Left lung (tissue), 10 donors: Measurements from ENCODE around the gene P2RX4. TPM values are rescaled to one million over a fixed set of nuclear protein-coding genes. Genes with fewer than 3 reads are reported as not detected.

Experiments used
- ATAC-seq: fragments of 200-7000 bp; cut with Tn5 transposase; one replicate; pipeline ENCODE4 v1.9.1; 2020; ENCODE audit warnings: moderate library complexity
- DNase-seq, 4 donors: peaks; one replicate each; pipeline ENCODE4 v3.0.0-alpha.2; 2013 to 2020
- H3K27ac ChIP-seq, 2 donors: fragments of 200-600 bp; sonication (generic) in 1 of 2; one replicate each; pipeline versions ENCODE4 v1.5.0 to v1.8.0; 2020 to 2021
- H3K27me3 ChIP-seq, 2 donors: fragments of 200-600 bp; sonication (generic) in 1 of 2; one replicate each; pipeline versions ENCODE4 v1.5.0 to v1.8.0; 2020 to 2021
- H3K36me3 ChIP-seq, 2 donors: fragments of 200-600 bp; sonication (generic) in 1 of 2; one replicate each; pipeline versions ENCODE4 v1.5.0 to v1.8.0; 2020 to 2021
- H3K4me1 ChIP-seq, 2 donors: fragments of 200-600 bp; one replicate each; pipeline ENCODE4 v1.8.0; 2021
- H3K4me3 ChIP-seq, 2 donors: fragments of 200-600 bp; sonication (generic) in 1 of 2; one replicate each; pipeline versions ENCODE4 v1.5.0 to v1.8.0; 2020 to 2021; ENCODE audit warnings: mild to moderate bottlenecking in 1 of 2
- H3K9me3 ChIP-seq, 2 donors: fragments of 200-600 bp; sonication (generic) in 1 of 2; one replicate each; pipeline versions ENCODE4 v1.5.0 to v1.8.0; 2020 to 2021
- intact Hi-C, 2 donors: fragments of 100-400 bp; cut with DNase I; formaldehyde crosslinking; loops; one replicate each; pipeline versions ENCODE4 v1.11.2 to v1.14.2; 2022
- polyA plus RNA-seq, 6 donors: library from polyadenylated mRNA; unstranded; fragments of 120-200 nt; gene quantifications; one replicate each; pipeline ENCODE4 v1.2.1, GENCODE V29; 2013; ENCODE audit not compliant: insufficient read length in 6 of 6
- total RNA-seq, 2 donors: library from RNA; stranded (reverse); fragmentation: NEBNext Ultra II Directional; extraction: Animal tissue kit (Norgen Biotek cat#: 25700); gene quantifications; one replicate each; pipeline ENCODE4 v1.2.1, GENCODE V29; 2021
- TF ChIP-seq, protein P1 (sequence below), 2 donors: fragments of 200-600 bp; sonication (generic) in 1 of 2; IDR thresholded peaks; one replicate each; pipeline versions ENCODE4 v1.5.0 to v1.8.0; 2021; ENCODE audit warnings: antibody characterized with exemption in 2 of 2
- donor health status: DM: no; HTN: yes; CAD: no.
- donor health status: DM: no; HTN: no; CAD: no.

P2RX4 gene
- total and polyA plus RNA-seq, 8 donors = 29.2 to 75.1 (median 31.2) TPM

DNA sequence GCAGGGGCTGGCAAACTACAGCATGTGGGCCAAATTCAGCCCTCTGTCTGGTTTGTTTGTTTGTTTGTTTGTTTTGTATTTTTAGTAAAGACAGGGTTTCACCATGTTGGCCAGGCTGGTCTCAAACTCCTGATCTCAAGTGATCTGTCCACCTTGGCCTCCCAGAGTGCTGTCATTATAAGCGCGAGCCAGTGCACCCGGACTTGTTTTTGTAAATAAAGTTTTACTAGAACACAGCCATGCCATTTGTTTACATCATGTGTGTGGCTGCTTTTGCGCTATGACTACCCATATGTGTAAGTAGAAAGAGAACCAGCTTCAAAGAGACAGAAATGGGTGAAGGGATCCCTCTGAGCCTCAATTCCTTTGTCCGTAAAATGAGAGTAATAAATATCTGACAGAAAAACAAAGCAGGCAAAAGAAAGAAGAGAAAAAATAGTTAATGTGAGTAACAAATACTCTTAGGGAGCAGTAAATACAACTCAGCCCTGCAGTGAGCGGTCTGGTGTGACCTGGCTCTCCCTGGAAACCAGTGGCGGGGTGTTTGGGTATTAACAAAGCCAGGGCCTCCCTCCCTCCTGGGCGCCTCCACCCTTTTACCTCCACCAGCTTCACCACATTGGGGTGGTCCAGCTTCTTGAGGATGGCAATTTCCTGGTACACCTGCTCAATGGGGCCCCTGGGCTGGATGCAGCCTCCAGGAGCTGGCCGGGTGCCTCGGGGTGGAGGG is 53.4 kb downstream of the P2RX4 start:
- H3K9me3 ChIP-seq = no peaks in the 10 kb centered on the region

DNA sequence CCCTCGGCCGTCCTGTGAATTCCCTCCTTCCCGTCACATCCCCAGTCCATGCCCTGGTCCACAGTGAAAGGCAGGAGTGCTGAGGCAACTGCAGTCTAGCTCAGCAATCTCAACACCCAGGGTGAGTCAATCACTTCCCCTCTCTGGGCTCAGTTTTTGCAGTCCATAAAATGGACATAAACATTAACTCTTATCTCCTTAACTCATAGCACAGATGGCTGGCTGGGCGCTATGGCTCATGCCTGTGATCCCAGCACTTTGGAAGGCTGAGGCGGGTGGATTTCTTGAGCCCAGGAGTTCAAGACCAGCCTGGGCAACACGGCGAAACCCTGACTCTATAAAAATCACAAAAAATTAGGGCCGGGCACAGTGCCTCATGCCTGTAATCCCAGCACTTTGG is 54.2 kb downstream of the P2RX4 start:
- no peaks in the 10 kb centered on the region for H3K9me3 ChIP-seq
- H3K4me3 ChIP-seq = no peak overlapping the region
- H3K27me3 ChIP-seq = no peaks in the 10 kb centered on the region
- ATAC-seq (no peak), DNase-seq (no peak)
- peaks cover 0 to 94% of the 10 kb centered on the region in 2 donors for H3K36me3 ChIP-seq
- intact Hi-C loops = no loop called here
- TF ChIP-seq, protein P1, sequence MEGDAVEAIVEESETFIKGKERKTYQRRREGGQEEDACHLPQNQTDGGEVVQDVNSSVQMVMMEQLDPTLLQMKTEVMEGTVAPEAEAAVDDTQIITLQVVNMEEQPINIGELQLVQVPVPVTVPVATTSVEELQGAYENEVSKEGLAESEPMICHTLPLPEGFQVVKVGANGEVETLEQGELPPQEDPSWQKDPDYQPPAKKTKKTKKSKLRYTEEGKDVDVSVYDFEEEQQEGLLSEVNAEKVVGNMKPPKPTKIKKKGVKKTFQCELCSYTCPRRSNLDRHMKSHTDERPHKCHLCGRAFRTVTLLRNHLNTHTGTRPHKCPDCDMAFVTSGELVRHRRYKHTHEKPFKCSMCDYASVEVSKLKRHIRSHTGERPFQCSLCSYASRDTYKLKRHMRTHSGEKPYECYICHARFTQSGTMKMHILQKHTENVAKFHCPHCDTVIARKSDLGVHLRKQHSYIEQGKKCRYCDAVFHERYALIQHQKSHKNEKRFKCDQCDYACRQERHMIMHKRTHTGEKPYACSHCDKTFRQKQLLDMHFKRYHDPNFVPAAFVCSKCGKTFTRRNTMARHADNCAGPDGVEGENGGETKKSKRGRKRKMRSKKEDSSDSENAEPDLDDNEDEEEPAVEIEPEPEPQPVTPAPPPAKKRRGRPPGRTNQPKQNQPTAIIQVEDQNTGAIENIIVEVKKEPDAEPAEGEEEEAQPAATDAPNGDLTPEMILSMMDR (IDR thresholded peaks at IDR 0.05) = no peak
- no peaks in the 10 kb centered on the region for H3K4me1 ChIP-seq
- no peak overlapping the region for H3K27ac ChIP-seq

More for the DNA sequence above, 53.4 kb downstream of the P2RX4 start:
- DNase-seq = peak in 1 of 4 donors; percentile 17
- no peak overlapping the region for H3K4me3 ChIP-seq
- H3K36me3 ChIP-seq = peaks cover 0 to 94% of the 10 kb centered on the region in 2 donors
- H3K27me3 ChIP-seq = no peaks in the 10 kb centered on the region
- no peak overlapping the region for H3K27ac ChIP-seq
- no peak for ATAC-seq
- no peaks in the 10 kb centered on the region for H3K4me1 ChIP-seq
- TF ChIP-seq, protein P1 (IDR thresholded peaks at IDR 0.05) = no peak
- intact Hi-C loops = no loop called here

- Histone ChIP-seq H3K4me1 (no peaks in the 10 kb centered on the region), H3K36me3 (peaks cover 0 to 94% of the 10 kb centered on the region in 2 donors), H3K9me3 (no peaks in the 10 kb centered on the region), H3K27ac (no peak overlapping the region), H3K27me3 (no peaks in the 10 kb centered on the region), H3K4me3 (no peak overlapping the region)
- ATAC-seq (no peak), DNase-seq (no peak)
- TF ChIP-seq, protein P1 (IDR thresholded peaks at IDR 0.05) = no peak
- intact Hi-C loops = no loop called here
Observed at GRCh38 chr12:121264951-121265515, 55.1 kb downstream of the P2RX4 start.

GRCh38 chr12:121267822-121268221 is 57.9 kb downstream of the P2RX4 start:
- TF ChIP-seq, protein P1 (IDR thresholded peaks at IDR 0.05) = no peak
- intact Hi-C loops = no loop called here
- peaks cover 0 to 85% of the 10 kb centered on the region in 2 donors for H3K36me3 ChIP-seq
- no peak overlapping the region for H3K4me3 ChIP-seq
- no peaks in the 10 kb centered on the region for H3K4me1 ChIP-seq
- no peaks in the 10 kb centered on the region for H3K27me3 ChIP-seq
- H3K27ac ChIP-seq = no peak overlapping the region
- DNase-seq (no peak), ATAC-seq (no peak)
- H3K9me3 ChIP-seq = no peaks in the 10 kb centered on the region

- Histone ChIP-seq H3K27ac (no peak overlapping the region), H3K4me1 (peaks cover 0 to 25% of the 10 kb centered on the region in 2 donors), H3K9me3 (no peaks in the 10 kb centered on the region), H3K4me3 (no peak overlapping the region), H3K27me3 (no peaks in the 10 kb centered on the region), H3K36me3 (peaks cover 0 to 57% of the 10 kb centered on the region in 2 donors)
- ATAC-seq = no peak
- DNase-seq = no peak
- intact Hi-C loops = no loop called here
- TF ChIP-seq, protein P1 (IDR thresholded peaks at IDR 0.05) = no peak
Observed at GRCh38 chr12:121273364-121273896, 63.5 kb downstream of the P2RX4 start.
